Heart left ventricle (tissue), 16 donors: ENCODE measurements around the gene TGFB2. TPM values are rescaled to one million over a fixed set of nuclear protein-coding genes. Genes with fewer than 3 reads are reported as not detected.

Experiments used
- ATAC-seq, 4 donors: fragments of 200-7000 bp; cut with Tn5 transposase; one replicate each; pipeline ENCODE4 v1.9.1; 2020 to 2022; ENCODE audit warnings: moderate library complexity in 4 of 4, mild to moderate bottlenecking in 3 of 4, moderate number of reproducible peaks in 1 of 4
- DNase-seq, 5 donors: peaks; one replicate each; pipeline ENCODE4 v3.0.0-alpha.2; 2020
- H3K27ac ChIP-seq, 12 donors: fragments of 200-600 bp; sonication (generic) in 4 of 12; one replicate each; pipeline versions ENCODE4 v1.5.0 to v1.8.0; 2016 to 2022; ENCODE audit warnings: mild to moderate bottlenecking in 2 of 12
- H3K27me3 ChIP-seq, 9 donors: fragments of 200-600 bp; sonication (generic) in 2 of 9; one replicate each; pipeline versions ENCODE4 v1.5.1 to v1.8.0; 2016 to 2022; ENCODE audit warnings: mild to moderate bottlenecking in 3 of 9
- H3K36me3 ChIP-seq, 9 donors: fragments of 200-600 bp; sonication (generic) in 2 of 9; one replicate each; pipeline versions ENCODE4 v1.5.0 to v1.8.0; 2018 to 2022; ENCODE audit warnings: mild to moderate bottlenecking in 2 of 9
- H3K4me1 ChIP-seq, 12 donors: fragments of 200-600 bp; sonication (generic) in 4 of 12; one replicate each; pipeline versions ENCODE4 v1.5.0 to v1.8.0; 2016 to 2022; ENCODE audit warnings: mild to moderate bottlenecking in 3 of 12
- H3K4me3 ChIP-seq, 12 donors: fragments of 200-600 bp; sonication (generic) in 4 of 12; one replicate each; pipeline versions ENCODE4 v1.5.0 to v1.8.0; 2017 to 2022; ENCODE audit warnings: mild to moderate bottlenecking in 9 of 12, moderate library complexity in 4 of 12
- H3K9me3 ChIP-seq, 12 donors: fragments of 200-600 bp; sonication (generic) in 4 of 12; one replicate each; pipeline versions ENCODE4 v1.5.0 to v1.8.0; 2016 to 2022; ENCODE audit warnings: mild to moderate bottlenecking in 1 of 12
- CTCF ChIP-seq, 12 donors: fragments of 200-600 bp; sonication (generic) in 4 of 12; IDR thresholded peaks; one replicate each; pipeline versions ENCODE4 v1.5.0 to v1.8.0; 2018 to 2022; ENCODE audit warnings: antibody characterized with exemption in 12 of 12, mild to moderate bottlenecking in 5 of 12
- POLR2A ChIP-seq, 2 donors: fragments of 450-650 bp; IDR thresholded peaks; one replicate each; pipeline ENCODE4 v1.6.1; 2017; ENCODE audit warnings: antibody characterized with exemption in 2 of 2, mild to moderate bottlenecking in 2 of 2, moderate library complexity in 2 of 2
- WGBS, 4 donors: extraction: QIAGEN DNeasy Blood & Tissue Kit in 2 of 4; methylation state at CpG; one replicate each; pipeline versions ENCODE4 v1.1.5 to v1.1.7; 2013 to 2018; 5-methylcytosine and 5-hydroxymethylcytosine counted together
- intact Hi-C, 10 donors: fragments of 100-400 bp; cut with DNase I; formaldehyde crosslinking; loops; one replicate each; pipeline versions ENCODE4 v1.11.1 to v1.14.2; 2022
- polyA plus RNA-seq, 2 donors: library from polyadenylated mRNA; stranded (reverse); fragments of 200-250 nt; gene quantifications; one replicate each; pipeline ENCODE4 v1.2.3, GENCODE V29; 2013
- total RNA-seq, 9 donors: library from RNA; depleted of rRNA in 2 of 9; stranded (reverse); fragments of >200 nt in 2 of 9; fragmentation: NEBNext Ultra II Directional in 3 of 9; extraction: Animal tissue kit (Norgen Biotek cat#: 25700) in 3 of 9; gene quantifications; one replicate each; pipeline versions ENCODE4 v1.1.0 to v1.2.4, GENCODE V29; 2016 to 2023
- donor health status: ischemic (EF 13 %, LVEDD 7.1; RV severe dilation, severe dysfunction).
- donor health status: healthy with polysubstance abuse.
- donor health status: DM: no; HTN: yes; CAD: no.
- donor health status: DM: no; HTN: no; CAD: no.
- donor health status: ischemic (EF 25% LVEDD 6.9; RV normal size, moderate dysfunction).
- donor health status: ischemic (EF 25% LVEDD 5.7; RV mildly dilated, moderate dysfunction).
- donor health status: healthy.
- donor health status: DM: yes; HTN: yes; CAD: no.
- donor health status: ischemic (EF 35%, LVEDD 5.7; RV mildly dilated, moderate dysfunction).
- donor health status: nonischemic (EF 11% LVEDD 7.7; RV severe dilation, severe dysfunction).
- donor health status: DM: yes; HTN: yes; CAD: no.
- donor health status: PGD.
- donor health status: ischemic (EF 29% LVEDD 5.4; RV normal size, mild dysfunction).
- donor health status: nonischemic (EF 23%, LVEDD 6.1; RV moderate dilation, normal function).

TGFB2 gene
- total and polyA plus RNA-seq, 11 donors: 0.76 to 23.6 (median 5.5) TPM

DNA sequence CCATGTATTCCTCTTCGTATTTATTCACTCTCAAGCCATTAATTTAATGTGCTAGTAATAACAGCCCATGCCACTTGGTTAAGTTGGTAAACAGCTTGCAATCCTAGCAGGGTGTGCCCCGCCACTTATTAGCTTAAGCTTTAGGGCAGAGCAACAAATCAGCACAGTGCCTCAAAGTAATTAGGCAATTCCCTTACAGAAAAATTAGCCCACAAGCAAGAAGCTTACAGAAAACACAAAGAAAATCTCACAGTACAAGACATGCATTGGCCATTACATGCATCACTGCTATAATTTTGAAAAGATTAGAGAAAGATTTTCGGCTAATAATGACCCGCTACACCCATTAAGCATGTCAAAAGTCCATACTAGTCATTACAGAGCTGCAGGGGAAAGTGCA, 47.6 kb downstream of the TGFB2 start:
- Histone ChIP-seq H3K27ac (no peak overlapping the region), H3K9me3 (no peaks in the 10 kb centered on the region), H3K4me3 (no peak overlapping the region), H3K27me3 (no peaks in the 10 kb centered on the region), H3K36me3 (no peaks in the 10 kb centered on the region), H3K4me1 (peaks cover 0 to 24% (median 4%) of the 10 kb centered on the region in 12 donors)
- DNase-seq (no peak), ATAC-seq (no peak)
- intact Hi-C loops: no loop called here
- 96 to 98% (median 97%) methylated on average over 4 of the region's 4 CpGs for WGBS, 4 donors
- TF ChIP-seq POLR2A (IDR thresholded peaks at IDR 0.05) (no peak), CTCF (IDR thresholded peaks at IDR 0.05) (no peak)

GRCh38 chr1:218394416-218394815, 49.3 kb downstream of the TGFB2 start:
- intact Hi-C loops: no loop called here
- Histone ChIP-seq H3K9me3 (no peaks in the 10 kb centered on the region), H3K27me3 (no peaks in the 10 kb centered on the region), H3K4me1 (peaks cover 0 to 26% (median 4%) of the 10 kb centered on the region in 12 donors), H3K36me3 (no peaks in the 10 kb centered on the region), H3K4me3 (no peak overlapping the region), H3K27ac (peak overlapping the region in 1 of 12 donors; percentile 35)
- ATAC-seq (peak; percentile 42 to 75 (median 67)), DNase-seq (no peak)
- TF ChIP-seq CTCF (IDR thresholded peaks at IDR 0.05) (no peak), POLR2A (IDR thresholded peaks at IDR 0.05) (no peak)
- WGBS, 4 donors: 74 to 88% (median 80%) methylated on average over 11 of the region's 11 CpGs

DNA sequence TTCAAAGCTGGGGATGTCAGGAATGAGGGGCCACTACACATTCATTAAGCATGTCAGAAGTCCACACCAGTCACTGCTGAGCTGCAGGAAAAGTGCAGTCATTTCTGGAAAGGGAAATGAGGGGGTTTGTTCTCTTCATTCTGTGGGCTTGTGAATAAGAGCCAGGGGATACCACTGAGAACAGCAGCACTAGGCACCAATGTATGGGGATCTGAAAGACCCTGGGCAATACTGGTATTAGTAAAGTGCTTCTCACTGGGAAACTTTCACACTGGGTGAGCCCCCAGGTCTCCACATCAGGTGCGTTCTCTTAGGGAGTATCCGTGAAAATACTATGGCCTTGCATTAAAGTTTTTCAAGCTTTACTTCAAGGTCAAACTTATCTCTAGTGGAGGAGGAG, 49.9 kb downstream of the TGFB2 start:
- Histone ChIP-seq H3K4me1 (peaks cover 0 to 26% (median 4%) of the 10 kb centered on the region in 12 donors), H3K27me3 (no peaks in the 10 kb centered on the region), H3K9me3 (no peaks in the 10 kb centered on the region), H3K4me3 (no peak overlapping the region), H3K27ac (no peak overlapping the region), H3K36me3 (no peaks in the 10 kb centered on the region)
- no peak for ATAC-seq
- TF ChIP-seq CTCF (IDR thresholded peaks at IDR 0.05) (no peak), POLR2A (IDR thresholded peaks at IDR 0.05) (no peak)
- 92 to 100% (median 94%) methylated on average over 2 of the region's 2 CpGs for WGBS, 4 donors
- intact Hi-C loops: no loop called here
- no peak for DNase-seq

GRCh38 chr1:218395916-218396315, 50.8 kb downstream of the TGFB2 start:
- H3K4me3 ChIP-seq: no peak overlapping the region

More at GRCh38 chr1:218395916-218396315, 50.8 kb downstream of the TGFB2 start:
- no peaks in the 10 kb centered on the region for H3K36me3 ChIP-seq
- intact Hi-C loops: no loop called here
- DNase-seq (no peak), ATAC-seq (no peak)
- H3K9me3 ChIP-seq: no peaks in the 10 kb centered on the region
- H3K27me3 ChIP-seq: no peaks in the 10 kb centered on the region
- 93 to 100% (median 96%) methylated on average over 1 of the region's 1 CpG for WGBS, 4 donors
- no peak for TF ChIP-seq POLR2A (IDR thresholded peaks at IDR 0.05)
- TF ChIP-seq CTCF (IDR thresholded peaks at IDR 0.05): no peak
- no peak overlapping the region for H3K27ac ChIP-seq
- H3K4me1 ChIP-seq: peaks cover 0 to 20% (median 0%) of the 10 kb centered on the region in 12 donors
